HG02840 (cell line): ENCODE measurements around the gene SUGP1.

Experiments used
- ATAC-seq: cut with Tn5 transposase; IDR thresholded peaks from one replicate; pipeline ENCODE4 v1.9.1; 2021; ENCODE audit warnings: mild to moderate bottlenecking, moderate library complexity, moderate number of reproducible peaks; ENCODE audit not compliant: unreplicated experiment, low FRiP score

The SUGP1 gene

DNA sequence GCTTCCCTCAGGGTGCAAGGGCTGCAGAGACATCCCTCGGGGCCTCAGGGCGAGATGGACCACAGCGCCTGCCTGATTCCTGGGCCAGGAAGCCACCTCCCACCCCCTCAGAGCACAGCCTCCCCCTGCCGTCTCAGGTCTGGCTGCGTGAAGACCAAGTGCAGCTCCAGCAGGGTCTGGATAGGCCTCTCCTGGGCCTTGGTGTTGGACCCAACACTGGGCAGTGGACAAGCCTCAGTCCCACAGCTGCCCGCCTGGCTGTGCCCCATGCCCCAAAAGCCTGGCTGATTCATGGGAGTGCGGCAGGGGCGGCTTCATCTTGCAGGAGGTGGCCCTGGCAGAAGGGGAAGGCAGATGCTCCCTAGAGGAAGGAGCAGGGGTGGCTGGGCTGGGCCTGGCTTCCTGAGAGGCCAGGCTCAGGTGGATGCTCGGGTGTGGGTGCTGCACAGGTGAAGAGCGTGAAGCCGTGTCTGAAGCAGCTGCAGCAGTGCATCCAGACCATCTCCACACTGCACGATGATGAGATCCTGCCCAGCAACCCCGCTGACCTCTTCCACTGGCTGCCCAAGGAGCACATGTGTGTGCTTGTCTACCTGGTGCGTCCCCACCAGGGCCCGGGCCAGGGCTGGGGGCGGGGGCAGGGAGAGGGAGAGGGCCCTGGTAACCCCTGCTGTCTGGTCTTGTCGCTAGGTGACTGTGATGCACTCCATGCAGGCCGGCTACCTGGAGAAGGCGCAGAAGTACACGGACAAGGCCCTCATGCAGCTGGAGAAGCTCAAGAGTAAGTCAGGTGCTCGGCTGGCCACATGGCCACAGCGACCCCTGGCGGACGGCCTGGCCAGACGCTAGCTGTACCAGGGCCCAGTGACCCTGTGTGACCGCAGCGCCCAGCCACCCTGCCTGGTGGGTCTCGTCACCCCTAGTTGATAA lies 22.0 kb upstream of the SUGP1 start:
- no peak for ATAC-seq

DNA sequence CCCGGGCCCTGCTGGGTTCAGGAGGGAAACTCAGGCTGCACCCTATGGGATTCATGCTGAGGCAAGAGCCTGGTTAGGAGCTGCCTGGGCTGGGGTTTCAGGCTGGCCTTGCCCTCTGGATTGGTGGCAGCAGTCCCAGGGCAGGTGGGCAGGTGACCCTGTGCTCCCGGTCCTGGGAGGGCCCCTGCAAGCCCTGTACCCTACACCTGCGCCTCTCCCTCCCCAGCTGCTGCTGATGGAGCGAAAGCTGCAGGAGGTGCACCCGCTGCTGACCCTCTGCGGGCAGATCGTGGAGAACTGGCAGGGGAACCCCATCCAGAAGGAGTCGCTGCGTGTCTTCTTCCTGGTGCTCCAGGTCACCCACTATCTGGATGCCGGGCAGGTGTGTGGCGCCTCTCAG lies 20.7 kb upstream of the SUGP1 start:
- ATAC-seq, result no peak

DNA sequence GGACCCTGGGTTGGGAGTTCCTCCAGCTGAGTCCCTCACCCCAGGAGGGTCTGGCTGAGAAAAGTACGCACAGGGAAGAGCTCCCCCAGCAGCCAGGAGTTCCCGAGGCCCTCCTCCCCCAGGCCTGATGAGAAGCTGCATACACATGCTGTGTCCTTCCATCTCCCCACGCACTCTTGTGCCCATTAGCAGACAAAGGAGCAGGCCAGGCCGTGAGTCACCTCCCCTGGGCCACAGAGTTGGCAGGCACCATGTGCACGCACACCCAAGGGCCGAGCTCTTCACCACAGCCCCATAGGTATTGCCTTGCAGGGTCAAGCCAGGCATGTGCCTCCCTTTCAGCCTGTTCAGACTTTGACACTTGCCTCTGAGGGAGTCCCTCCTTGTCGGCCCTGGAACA lies 17.8 kb upstream of the SUGP1 start:
- ATAC-seq, result no peak

DNA sequence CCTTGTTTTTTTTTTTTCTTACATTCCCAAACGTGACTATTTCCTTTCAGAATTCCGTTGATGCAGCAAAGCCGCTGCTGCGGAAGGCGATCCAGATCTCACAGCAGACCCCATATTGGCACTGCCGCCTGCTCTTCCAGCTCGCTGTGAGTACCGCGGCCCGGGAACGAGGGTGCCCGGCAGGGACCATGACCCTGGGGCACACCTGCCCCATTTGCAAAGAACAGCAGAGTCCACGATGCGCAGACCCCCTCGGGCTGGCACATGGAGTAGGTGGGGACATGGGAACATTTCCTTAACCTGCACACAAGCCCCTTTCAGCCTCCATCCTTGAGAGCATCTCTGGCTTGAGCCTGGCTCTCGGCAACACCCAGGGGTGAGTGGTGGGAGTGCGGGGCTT lies 16.8 kb upstream of the SUGP1 start:
- ATAC-seq, result no peak

DNA sequence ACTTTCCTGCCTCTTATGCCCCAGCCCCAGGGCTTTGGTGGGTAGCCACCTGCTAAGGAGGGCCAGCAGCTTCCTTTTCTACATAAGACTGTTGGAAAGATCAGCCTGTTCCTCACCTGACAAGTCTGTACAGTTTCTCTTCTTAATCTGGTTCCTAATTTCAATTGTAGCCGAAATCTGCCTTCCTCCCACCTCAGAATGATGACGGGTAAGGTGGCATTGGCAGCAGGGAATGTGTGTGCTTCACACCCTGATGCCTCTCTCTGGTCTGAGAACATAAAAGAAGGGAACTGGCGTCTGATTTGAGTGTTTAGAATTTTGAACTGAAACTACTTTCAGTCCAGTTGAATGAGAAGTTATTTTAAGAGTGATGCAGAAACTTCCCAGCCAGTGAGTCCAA lies 16.3 kb upstream of the SUGP1 start:
- ATAC-seq, result no peak

DNA sequence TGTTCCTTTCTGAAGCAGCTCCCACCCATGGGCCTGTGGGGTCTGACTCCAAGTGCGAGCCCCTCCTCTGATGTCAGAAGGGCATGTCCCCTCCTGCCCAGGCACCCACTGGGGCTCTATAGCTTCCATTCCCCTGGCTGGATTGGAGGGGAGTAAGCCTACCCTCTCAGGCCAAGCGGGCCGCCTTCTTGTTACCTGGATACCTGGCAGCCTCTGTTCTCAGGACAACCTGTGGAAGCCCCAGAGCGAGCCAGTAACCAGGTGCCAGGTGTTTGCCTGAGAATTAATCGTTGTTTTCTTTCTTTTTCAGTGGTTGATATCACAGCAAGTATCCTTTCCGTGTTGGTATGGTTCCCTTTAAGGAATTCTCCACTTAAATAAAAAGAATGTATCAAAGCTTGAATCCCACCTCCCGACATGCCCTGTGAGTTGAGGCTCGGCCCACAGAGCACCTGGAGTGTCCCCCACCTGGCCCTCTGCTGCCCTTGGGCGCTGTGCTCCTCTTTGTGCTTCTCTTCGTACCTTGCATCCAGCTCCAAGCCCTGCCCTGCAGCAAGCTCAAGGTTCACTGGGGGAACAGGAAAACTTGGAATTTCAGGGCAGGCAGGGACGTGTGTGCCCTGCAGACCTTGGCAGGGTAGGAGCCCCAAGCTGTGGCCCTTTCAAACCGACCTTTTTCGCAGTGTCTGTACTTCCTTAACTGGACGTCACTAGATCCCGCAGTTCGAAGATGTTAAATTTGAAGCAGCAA lies 15.3 kb upstream of the SUGP1 start:
- ATAC-seq, result no peak

DNA sequence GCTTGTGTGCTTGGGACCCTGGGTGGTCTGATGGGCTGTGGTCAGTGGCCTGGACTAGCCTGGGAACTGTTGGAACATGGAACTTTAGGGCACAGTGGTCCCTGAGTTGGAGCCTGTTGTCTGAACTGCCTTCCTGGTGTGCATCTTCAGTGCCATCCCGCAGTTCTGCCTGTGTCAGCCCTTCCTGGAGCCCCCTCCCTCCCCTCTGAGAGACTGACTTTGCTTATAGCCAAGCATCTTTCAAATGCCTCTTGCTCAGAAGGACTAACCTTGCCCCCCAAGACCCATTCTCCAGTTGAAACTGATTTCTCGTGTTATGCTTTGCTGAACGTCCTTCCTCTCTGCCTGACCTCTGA lies 14.7 kb upstream of the SUGP1 start:
- no peak for ATAC-seq

DNA sequence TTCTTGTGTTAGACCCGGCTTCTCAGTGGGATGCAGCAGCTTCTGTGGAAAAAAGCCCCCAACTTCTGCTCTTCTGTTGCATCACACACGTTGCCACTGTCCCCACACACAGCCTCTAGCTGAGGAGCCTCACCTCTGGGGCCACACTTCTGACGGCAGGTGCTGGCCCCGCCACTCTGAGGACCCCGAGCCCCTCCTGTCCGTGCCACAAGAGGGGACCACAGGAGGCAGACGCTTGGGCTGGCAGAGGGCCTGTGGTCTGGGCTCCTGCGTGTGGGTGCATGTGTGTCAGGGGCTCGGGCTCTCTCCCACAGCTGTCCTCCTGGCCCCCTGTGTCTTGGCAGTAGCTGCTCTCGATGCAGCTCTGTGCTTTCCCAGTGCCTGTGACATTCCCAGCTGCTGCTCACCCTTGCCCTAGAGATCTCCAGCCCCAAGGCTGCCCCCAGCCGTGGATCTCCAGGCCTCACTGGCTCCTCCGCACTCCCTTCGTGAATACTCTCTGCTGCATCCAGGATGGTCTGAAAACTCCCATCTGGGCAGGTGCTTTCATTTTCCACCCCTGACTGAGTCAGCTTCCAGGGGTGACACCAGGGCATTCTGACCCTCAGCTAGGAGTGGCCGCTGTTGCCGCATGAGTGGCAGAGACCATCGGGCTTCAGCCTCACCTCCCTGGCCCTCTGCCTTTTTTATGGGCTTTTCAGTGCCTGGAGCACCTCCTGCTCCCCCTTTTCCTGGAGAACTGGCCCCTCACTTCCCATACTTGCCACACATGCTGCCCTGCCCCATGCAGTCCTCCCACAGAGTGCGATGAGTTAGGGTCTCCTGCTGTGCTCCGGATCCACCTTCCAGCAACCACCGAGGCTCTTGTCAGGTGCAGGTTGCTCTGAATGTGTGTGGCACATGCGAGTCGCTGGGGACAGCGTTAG lies 14.0 kb upstream of the SUGP1 start:
- no peak for ATAC-seq

DNA sequence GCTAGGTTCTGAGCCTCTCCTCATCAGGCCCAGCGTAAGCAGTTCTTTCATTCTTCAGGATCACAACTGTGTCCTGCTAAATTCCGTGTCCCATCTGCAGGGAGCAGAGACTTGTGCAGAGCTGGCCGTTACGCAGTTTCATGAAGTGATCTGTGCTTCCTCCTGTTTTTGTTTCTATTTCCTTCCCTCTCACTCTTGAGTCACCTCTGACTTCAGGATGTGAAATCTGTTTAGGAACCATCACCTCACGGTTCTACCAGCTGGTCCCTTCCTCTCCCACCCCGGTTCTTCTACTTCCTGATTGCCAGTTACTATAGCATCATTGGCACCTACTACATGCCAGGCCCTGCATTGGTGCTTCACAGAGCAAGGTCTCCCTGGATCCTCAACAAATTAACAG lies 8.8 kb upstream of the SUGP1 start:
- no peak for ATAC-seq

DNA sequence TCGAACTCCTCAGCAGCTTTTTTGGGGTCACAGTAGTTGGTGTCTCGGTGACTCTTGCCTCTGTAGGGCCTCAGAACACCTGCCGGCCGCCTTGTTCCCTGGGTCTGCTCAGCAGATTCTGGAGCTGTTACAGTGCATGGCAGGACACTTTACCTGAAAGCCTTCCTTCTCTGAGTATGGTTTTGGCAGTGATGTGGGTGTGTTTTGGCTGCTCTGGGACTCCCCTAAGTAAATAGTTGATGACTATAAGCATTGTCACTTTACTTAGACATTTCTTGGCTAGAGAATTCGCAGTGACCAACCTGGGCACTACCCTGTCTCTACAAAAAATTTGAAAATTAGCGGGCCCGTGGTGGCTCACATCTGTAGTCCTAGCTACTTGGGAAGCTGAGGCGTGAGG lies 7.4 kb upstream of the SUGP1 start:
- ATAC-seq, result no peak

DNA sequence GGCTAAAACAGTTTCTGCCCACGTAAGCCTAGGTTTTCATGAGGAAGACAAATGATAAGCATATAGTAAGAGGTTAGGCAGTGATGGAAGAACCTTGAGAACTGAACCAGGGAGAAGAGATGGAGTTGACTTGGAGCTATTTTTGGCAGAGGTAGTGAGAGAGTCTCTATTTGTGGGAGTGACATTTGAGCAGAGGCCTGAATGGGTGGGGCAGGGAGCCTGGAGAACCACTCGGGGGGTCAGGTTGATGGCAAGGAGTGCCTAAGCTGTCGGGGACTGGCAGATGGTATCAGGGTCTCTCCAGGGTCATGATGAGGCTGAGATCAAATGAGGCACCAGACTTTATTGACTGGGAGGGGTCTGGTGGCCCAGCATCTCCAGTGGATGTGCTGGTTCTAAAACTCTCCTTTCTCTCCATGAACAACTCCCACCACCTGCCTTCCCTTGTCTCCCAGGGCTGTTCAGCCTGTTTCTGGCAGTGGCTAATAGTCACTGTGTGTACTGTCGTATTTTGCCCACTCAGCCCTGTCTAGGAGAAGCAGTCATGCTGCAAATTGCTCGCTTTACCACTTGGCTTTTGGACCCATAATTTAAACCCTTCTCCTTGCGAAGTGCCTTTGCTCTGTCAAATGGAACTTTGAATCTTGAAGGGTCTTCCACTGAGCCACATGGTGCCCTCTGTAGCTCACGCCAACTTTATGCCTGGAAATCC lies 3.9 kb upstream of the SUGP1 start:
- no peak for ATAC-seq

DNA sequence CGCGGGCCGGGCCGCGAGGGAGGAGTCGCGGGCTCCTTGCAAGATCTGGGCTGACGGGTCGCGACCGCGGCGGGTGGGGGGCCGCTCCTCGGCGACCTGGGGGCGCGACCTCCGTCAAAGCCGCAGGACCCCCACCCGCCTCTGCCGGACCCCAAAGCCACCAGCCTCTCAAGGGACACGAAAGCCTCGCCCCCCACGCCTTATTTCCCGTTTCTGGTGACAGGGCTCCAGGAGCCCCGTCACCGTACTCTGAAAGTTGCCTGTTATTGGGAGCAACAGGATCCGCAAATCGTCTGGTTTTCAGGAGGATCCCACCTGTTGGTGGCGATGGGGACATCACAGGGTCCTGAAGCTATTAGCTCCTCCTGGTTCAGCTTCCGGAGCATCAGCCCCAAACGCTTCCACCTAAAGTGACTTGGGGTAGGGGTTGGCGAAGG lies 850 bp upstream of the SUGP1 start:
- peak; percentile 12 for ATAC-seq

DNA sequence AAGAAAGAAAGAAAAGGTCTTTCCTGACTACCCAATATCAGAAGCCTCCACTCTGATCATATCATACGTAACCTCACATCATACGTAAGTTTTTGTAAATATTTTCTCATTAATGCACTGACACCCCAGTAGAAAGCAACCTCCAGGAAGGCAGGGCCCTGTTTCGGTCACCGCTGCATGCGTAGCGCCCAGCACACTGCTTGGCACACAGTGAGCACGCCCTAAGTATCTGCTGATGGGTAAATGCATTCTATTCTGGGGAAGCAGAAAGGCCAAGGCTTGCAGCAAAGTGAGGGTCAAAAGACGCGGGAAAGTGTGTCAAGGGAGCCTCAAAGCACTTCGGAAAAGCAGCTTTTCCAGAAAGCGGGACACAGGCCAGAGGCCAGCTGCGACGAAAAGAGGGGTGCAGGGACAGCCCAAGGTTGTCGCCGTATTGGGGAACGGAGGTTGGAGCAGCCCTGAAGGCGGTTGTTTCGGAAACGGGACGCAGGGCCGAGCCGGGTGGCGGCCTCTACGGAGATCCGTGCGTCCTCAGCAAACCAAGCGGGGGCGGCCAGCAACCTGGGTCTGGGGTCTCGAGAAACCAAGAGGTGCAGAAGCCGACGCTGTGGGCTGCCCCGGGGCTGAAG lies 463 bp downstream of the SUGP1 start:
- no peak for ATAC-seq

DNA sequence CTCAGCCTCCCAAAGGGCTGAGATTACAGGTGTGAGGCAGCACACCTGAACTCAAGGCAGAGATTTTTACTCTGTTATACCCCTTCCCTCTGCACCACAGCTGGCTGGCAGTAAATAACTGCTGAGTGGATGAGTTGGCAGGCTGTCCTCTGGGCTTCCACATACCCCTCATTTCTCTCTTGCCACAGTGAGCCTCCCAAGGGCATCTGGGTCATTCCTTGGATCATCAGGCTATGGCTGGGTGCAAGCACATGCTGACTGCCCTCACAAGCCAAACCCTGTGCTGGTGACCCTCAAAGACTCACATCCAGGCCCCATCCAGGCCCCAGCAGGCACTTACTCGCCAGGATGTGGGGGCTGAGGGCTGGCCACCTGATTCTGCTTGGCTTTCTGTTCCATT lies 4.2 kb downstream of the SUGP1 start:
- ATAC-seq, result no peak

DNA sequence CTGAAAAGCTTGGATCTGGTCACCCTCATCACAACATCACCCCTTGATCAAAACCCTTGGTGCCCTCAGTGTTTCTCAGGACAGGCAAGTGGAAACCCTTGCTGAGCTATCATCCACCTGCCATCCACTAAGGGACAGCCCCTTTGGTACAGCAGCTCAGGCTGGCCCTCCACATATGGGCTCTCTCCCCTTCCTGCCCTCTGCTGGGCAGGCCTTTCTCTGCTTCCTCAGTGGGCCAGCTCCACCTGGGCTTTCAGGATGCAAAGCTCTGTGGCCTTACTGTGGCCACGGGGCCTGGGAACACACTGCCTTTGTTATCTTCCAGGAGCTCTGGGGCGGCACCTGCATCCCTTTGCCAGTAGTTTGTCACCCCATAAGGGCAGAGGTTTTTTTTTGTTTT lies 4.9 kb downstream of the SUGP1 start:
- ATAC-seq, result no peak

DNA sequence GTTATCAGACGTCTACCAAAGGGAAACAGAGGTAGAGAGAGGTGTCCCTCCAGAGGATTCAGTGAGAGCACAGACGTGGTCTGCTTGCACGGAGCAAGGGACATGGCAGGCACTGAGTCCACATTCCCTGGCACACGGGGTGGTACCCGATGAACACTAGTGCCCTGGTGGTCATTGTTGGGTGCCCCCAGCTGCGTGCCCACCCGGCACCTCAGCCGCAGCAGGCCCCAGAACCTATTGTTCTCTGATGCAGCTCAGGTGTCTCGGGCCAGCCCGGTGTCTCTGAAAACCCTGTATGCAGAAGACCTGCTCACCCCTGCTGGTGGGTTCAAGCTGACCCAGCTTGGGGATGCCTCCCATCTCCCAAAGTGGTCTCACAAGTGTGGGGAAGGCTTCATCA lies 11.9 kb downstream of the SUGP1 start:
- no peak for ATAC-seq

DNA sequence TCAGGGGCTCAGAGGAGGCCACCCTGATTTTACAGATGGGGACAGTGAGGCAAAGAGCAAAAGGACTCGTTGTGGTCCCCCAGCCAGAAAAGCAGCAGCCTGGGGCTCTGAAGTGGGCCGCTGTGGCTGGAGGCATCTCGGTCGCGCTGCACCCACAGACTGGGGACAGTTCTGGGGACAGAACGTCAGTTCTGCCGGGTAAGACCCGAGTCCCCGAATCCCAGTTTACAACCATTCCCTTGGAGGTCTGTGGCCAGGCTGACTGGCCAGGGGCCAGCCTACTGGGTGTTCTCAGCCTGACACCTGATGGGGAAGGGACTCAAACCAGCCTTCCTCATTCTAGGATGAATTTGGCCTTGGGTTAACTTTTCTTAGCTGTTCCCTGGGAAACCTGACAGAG lies 14.1 kb downstream of the SUGP1 start:
- no peak for ATAC-seq

DNA sequence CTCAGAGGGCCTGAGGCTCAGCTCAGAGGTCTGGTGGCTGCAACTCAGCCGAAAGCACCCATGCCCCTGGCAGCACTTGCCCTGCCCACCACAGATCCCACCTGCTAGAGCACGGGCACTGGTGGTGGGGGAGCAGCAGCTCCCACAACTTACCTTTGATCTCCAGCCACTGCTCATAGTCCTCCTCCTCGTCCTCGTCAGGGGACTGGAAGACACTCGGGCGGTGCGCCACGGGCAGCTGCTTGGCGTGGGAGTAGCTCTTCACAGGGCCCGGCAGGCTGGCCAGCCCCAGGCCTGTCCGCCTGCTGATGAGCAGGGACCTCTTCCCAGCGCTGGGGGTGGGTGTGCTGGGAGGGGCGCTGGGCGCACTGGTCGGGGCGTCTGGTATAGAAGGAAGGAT lies 14.6 kb downstream of the SUGP1 start:
- ATAC-seq, result no peak

DNA sequence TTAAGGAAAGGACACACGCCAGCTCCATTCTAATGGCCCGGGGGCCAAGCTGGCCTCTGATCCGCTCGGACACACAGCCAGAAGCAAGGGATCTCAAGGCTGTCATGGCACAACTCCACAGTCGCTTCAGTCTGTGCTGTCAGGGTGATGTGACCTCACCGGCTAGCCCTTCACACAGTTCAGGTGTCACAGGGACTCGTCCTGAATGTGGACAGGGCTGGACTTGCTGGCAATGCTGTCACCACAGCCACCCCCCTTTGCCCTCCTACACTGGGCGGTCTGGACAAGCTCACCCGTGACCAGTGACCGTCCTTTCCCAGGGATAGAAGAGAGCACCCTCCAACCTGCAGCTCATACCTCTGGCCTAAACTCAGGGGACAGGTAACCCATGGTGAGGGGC lies 15.2 kb downstream of the SUGP1 start:
- ATAC-seq, result no peak
